A549 (cell line): ENCODE results near the gene DRC3.

Experiments used
- BHLHE40 ChIP-seq: IDR thresholded peaks from 2 replicates; pipeline ENCODE4 v1.6.1; 2012; ENCODE audit warnings: low read depth, low read length, inconsistent platforms
- CEBPB ChIP-seq, 2 experiments: fragments of >200 bp in 1 of 2; sonication (Bioruptor Twin) in 1 of 2; formaldehyde crosslinking in 1 of 2; IDR thresholded peaks; 2 replicates each; pipeline ENCODE4 v1.6.1; 2012 to 2016
- EHF ChIP-seq: fragments of 250-450 bp; sonication (Bioruptor Pico); IDR thresholded peaks from 2 replicates; pipeline ENCODE4 v1.5.0; 2020; ENCODE audit warnings: mild to moderate bottlenecking
- EP300 ChIP-seq, 2 experiments: fragments of >200 bp; sonication (Bioruptor Twin); formaldehyde crosslinking; IDR thresholded peaks; 2 replicates in 1 of 2; 3 replicates in 1 of 2; pipeline ENCODE4 v1.6.1; 2016 to 2017
- MAX ChIP-seq: IDR thresholded peaks from 2 replicates; pipeline ENCODE4 v1.6.1; 2012
- NFE2L2 ChIP-seq: fragments of 150-350 bp; conservative IDR thresholded peaks from 2 replicates; pipeline ENCODE4 v1.6.1; 2014; ENCODE audit warnings: low read length
- POLR2A ChIP-seq: IDR thresholded peaks from 2 replicates; pipeline ENCODE4 v1.6.1; 2012; ENCODE audit warnings: mild to moderate bottlenecking, low read length
- RAD21 ChIP-seq, 2 experiments: fragments of >200 bp in 1 of 2; sonication (Bioruptor Twin) in 1 of 2; formaldehyde crosslinking in 1 of 2; IDR thresholded peaks in 1 of 2; conservative IDR thresholded peaks in 1 of 2; 2 replicates in 1 of 2; 3 replicates in 1 of 2; pipeline ENCODE4 v1.6.1; 2012 to 2018; ENCODE audit warnings: inconsistent platforms in 1 of 2
- RARB ChIP-seq: fragments of 250-450 bp; sonication (Bioruptor Pico); IDR thresholded peaks from 2 replicates; pipeline ENCODE4 v1.8.0; 2021; ENCODE audit warnings: mild to moderate bottlenecking, moderate library complexity
- RCOR1 ChIP-seq: fragments of 150-350 bp; IDR thresholded peaks from 2 replicates; pipeline ENCODE4 v1.6.1; 2014; ENCODE audit warnings: antibody characterized with exemption, low read length, low read depth
- TF ChIP-seq, protein P1 (sequence below): fragments of >200 bp; sonication (Bioruptor Twin); formaldehyde crosslinking; IDR thresholded peaks from 3 replicates; pipeline ENCODE4 v1.5.1; 2016
- TF ChIP-seq, protein P2 (sequence below): fragments of 200-600 bp; sonication (generic); IDR thresholded peaks from 2 replicates; pipeline ENCODE4 v1.6.1; 2016; ENCODE audit warnings: antibody characterized with exemption, mild to moderate bottlenecking, moderate library complexity

DNA sequence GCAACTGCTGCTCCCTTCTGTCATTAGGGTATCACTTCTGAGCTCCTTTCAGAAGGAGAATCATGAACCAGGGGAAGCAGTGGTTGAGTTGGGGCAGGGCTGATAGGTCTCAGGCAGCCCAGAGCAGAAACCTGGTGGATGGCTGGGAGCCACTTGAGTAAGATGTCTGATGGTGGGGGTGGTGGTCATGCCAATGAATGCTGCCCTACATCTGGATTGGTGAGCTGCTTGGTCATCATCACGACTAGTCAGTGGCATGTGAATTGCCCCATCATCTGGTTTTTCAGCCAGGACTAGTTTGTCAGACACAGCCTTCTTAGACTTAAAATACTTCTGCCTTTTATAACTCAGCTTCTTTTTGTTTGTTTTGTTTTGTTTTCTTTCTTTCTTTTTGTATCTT lies 69.1 kb downstream of the DRC3 start:
- TF ChIP-seq EHF (CRISPR knock-in tag) (no peak), CEBPB (IDR thresholded peaks at IDR 0.05) (no peak), EP300 (IDR thresholded peaks at IDR 0.05) (no peak), MAX (no peak), RAD21 (conservative IDR thresholded peaks at IDR 0.05 in 1 of 2, IDR thresholded peaks at IDR 0.05 in 1 of 2) (no peak), NFE2L2 (no peak), BHLHE40 (no peak), RARB (no peak), RCOR1 (no peak), POLR2A (no peak)
- TF ChIP-seq, protein P1, sequence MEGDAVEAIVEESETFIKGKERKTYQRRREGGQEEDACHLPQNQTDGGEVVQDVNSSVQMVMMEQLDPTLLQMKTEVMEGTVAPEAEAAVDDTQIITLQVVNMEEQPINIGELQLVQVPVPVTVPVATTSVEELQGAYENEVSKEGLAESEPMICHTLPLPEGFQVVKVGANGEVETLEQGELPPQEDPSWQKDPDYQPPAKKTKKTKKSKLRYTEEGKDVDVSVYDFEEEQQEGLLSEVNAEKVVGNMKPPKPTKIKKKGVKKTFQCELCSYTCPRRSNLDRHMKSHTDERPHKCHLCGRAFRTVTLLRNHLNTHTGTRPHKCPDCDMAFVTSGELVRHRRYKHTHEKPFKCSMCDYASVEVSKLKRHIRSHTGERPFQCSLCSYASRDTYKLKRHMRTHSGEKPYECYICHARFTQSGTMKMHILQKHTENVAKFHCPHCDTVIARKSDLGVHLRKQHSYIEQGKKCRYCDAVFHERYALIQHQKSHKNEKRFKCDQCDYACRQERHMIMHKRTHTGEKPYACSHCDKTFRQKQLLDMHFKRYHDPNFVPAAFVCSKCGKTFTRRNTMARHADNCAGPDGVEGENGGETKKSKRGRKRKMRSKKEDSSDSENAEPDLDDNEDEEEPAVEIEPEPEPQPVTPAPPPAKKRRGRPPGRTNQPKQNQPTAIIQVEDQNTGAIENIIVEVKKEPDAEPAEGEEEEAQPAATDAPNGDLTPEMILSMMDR = no peak
- TF ChIP-seq, protein P2, sequence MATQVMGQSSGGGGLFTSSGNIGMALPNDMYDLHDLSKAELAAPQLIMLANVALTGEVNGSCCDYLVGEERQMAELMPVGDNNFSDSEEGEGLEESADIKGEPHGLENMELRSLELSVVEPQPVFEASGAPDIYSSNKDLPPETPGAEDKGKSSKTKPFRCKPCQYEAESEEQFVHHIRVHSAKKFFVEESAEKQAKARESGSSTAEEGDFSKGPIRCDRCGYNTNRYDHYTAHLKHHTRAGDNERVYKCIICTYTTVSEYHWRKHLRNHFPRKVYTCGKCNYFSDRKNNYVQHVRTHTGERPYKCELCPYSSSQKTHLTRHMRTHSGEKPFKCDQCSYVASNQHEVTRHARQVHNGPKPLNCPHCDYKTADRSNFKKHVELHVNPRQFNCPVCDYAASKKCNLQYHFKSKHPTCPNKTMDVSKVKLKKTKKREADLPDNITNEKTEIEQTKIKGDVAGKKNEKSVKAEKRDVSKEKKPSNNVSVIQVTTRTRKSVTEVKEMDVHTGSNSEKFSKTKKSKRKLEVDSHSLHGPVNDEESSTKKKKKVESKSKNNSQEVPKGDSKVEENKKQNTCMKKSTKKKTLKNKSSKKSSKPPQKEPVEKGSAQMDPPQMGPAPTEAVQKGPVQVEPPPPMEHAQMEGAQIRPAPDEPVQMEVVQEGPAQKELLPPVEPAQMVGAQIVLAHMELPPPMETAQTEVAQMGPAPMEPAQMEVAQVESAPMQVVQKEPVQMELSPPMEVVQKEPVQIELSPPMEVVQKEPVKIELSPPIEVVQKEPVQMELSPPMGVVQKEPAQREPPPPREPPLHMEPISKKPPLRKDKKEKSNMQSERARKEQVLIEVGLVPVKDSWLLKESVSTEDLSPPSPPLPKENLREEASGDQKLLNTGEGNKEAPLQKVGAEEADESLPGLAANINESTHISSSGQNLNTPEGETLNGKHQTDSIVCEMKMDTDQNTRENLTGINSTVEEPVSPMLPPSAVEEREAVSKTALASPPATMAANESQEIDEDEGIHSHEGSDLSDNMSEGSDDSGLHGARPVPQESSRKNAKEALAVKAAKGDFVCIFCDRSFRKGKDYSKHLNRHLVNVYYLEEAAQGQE = no peak
